IMR-90 (cell line): ENCODE results near the gene ASL. TPM values are rescaled to one million over a fixed set of nuclear protein-coding genes. Genes with fewer than 3 reads are reported as not detected.

Source experiments
- ATAC-seq: fragments of 200-7000 bp; cut with Tn5 transposase; 2 replicates; pipeline ENCODE4 v1.9.1; 2020; ENCODE audit warnings: low read depth, mild to moderate bottlenecking, moderate library complexity
- BruUV-seq: library from RNA; stranded (reverse); fragments of 400-500 nt; replicated peaks from 2 replicates; lab custom pipeline; 2021; lab: Mats Ljungman, UMichigan
- CTCF ChIA-PET: fragments of 300-600 bp; formaldehyde crosslinking; extraction: SDS; loops from one replicate; lab custom pipeline; 2021; ENCODE audit warnings: antibody characterized with exemption; lab: Yijun Ruan, JAX
- POLR2A ChIA-PET: fragments of 300-600 bp; sonication (Branson Sonifier 250); formaldehyde crosslinking; loops from one replicate; lab custom pipeline; 2022; ENCODE audit warnings: antibody characterized with exemption; ENCODE audit not compliant: unreplicated experiment; lab: Charles Lee
- DNase-seq: peaks from one replicate; pipeline ENCODE4 v3.0.0; 2013
- H2AFZ ChIP-seq: replicated peaks from 2 replicates; pipeline ENCODE3; 2013; ENCODE audit warnings: low read length, mild to moderate bottlenecking; ENCODE audit not compliant: poor library complexity
- H2AK5ac ChIP-seq: 2 replicates; pipeline ENCODE4 v1.6.1; 2013; ENCODE audit warnings: low read depth, low read length, inconsistent platforms
- H2AK9ac ChIP-seq: replicated peaks from 2 replicates; pipeline ENCODE3; 2013; ENCODE audit warnings: mild to moderate bottlenecking, low read depth, low read length, moderate library complexity; ENCODE audit not compliant: poor library complexity
- H2BK120ac ChIP-seq: 2 replicates; pipeline ENCODE4 v1.6.1; 2013; ENCODE audit warnings: low read depth, low read length, inconsistent platforms
- H2BK15ac ChIP-seq: 3 replicates; pipeline ENCODE4 v1.6.1; 2013; ENCODE audit warnings: low read depth, low read length, inconsistent platforms
- H2BK20ac ChIP-seq: 2 replicates; pipeline ENCODE4 v1.6.1; 2013; ENCODE audit warnings: low read depth, mild to moderate bottlenecking, inconsistent platforms, low read length, moderate library complexity
- H2BK5ac ChIP-seq: 2 replicates; pipeline ENCODE4 v1.6.1; 2013; ENCODE audit warnings: mild to moderate bottlenecking, low read depth, low read length, inconsistent platforms; ENCODE audit not compliant: poor library complexity, severe bottlenecking
- H3K14ac ChIP-seq: replicated peaks from 2 replicates; pipeline ENCODE4 v1.6.1; 2013; ENCODE audit warnings: low read depth, low read length, inconsistent platforms
- H3K18ac ChIP-seq: 2 replicates; pipeline ENCODE4 v1.6.1; 2013; ENCODE audit warnings: low read depth, low read length, control low read depth
- H3K23ac ChIP-seq: 2 replicates; pipeline ENCODE4 v1.6.1; 2013; ENCODE audit warnings: low read depth, low read length, inconsistent platforms
- H3K27ac ChIP-seq: 2 replicates; pipeline ENCODE4 v1.5.1; 2013; ENCODE audit warnings: mild to moderate bottlenecking, control low read depth, low read length; ENCODE audit not compliant: insufficient read depth
- H3K27me3 ChIP-seq: 2 replicates; pipeline ENCODE4 v1.6.1; 2013; ENCODE audit warnings: low read length; ENCODE audit not compliant: control insufficient read depth, insufficient read depth
- H3K36me3 ChIP-seq: 2 replicates; pipeline ENCODE4 v1.6.1; 2013; ENCODE audit warnings: low read length, mixed read lengths; ENCODE audit not compliant: control insufficient read depth, insufficient read depth
- H3K4ac ChIP-seq: 2 replicates; pipeline ENCODE4 v1.6.1; 2013; ENCODE audit warnings: low read depth, low read length, inconsistent platforms
- H3K4me1 ChIP-seq: 2 replicates; pipeline ENCODE4 v1.6.1; 2013; ENCODE audit warnings: low read length, mixed read lengths; ENCODE audit not compliant: control insufficient read depth, insufficient read depth
- H3K4me2 ChIP-seq: 2 replicates; pipeline ENCODE4 v1.6.1; 2013; ENCODE audit warnings: low read depth, mild to moderate bottlenecking, control low read depth, low read length, moderate library complexity
- H3K4me3 ChIP-seq: 2 replicates; pipeline ENCODE4 v1.5.1; 2013; ENCODE audit warnings: low read depth, mild to moderate bottlenecking, control low read depth, low read length, moderate library complexity; ENCODE audit not compliant: insufficient read depth
- H3K56ac ChIP-seq: 2 replicates; pipeline ENCODE4 v1.6.1; 2013; ENCODE audit warnings: low read length, inconsistent platforms; ENCODE audit not compliant: insufficient read depth; ENCODE audit errors: extremely low read depth
- H3K79me1 ChIP-seq, 2 experiments: 2 replicates each; pipeline ENCODE4 v1.6.1; 2013; ENCODE audit warnings: low read length in 2 of 2, inconsistent platforms in 1 of 2, low read depth in 1 of 2
- H3K9ac ChIP-seq: 2 replicates; pipeline ENCODE4 v1.6.1; 2013; ENCODE audit warnings: low read depth, low read length, control low read depth
- H3K9me1 ChIP-seq: 2 replicates; pipeline ENCODE4 v1.6.1; 2013; ENCODE audit warnings: low read length, inconsistent platforms; ENCODE audit not compliant: insufficient read depth
- H3K9me3 ChIP-seq: 2 replicates; pipeline ENCODE4 v1.6.1; 2013; ENCODE audit warnings: low read length; ENCODE audit not compliant: control insufficient read depth, insufficient read depth
- H4K20me1 ChIP-seq: 2 replicates; pipeline ENCODE4 v1.6.1; 2013; ENCODE audit warnings: low read length, inconsistent platforms; ENCODE audit not compliant: insufficient read depth
- H4K5ac ChIP-seq: 2 replicates; pipeline ENCODE4 v1.6.1; 2013; ENCODE audit warnings: mild to moderate bottlenecking, low read depth, low read length, control low read depth
- H4K8ac ChIP-seq, 2 experiments: 2 replicates each; pipeline ENCODE4 v1.6.1; 2013; ENCODE audit warnings: low read depth in 2 of 2, low read length in 2 of 2, control low read depth in 1 of 2, inconsistent platforms in 1 of 2
- H4K91ac ChIP-seq: 2 replicates; pipeline ENCODE4 v1.6.1; 2013; ENCODE audit warnings: low read depth, low read length, inconsistent platforms; ENCODE audit not compliant: insufficient read depth
- FOS ChIP-seq: fragments of 150-350 bp; IDR thresholded peaks from 2 replicates; pipeline ENCODE4 v1.6.1; 2016; ENCODE audit warnings: low read depth, low read length
- MAZ ChIP-seq: IDR thresholded peaks from 2 replicates; pipeline ENCODE4 v1.6.1; 2012; ENCODE audit warnings: low read depth, mild to moderate bottlenecking, low read length, improper control_type of control experiment, moderate library complexity, borderline replicate concordance
- NFE2L2 ChIP-seq: fragments of 150-350 bp; IDR thresholded peaks from 2 replicates; pipeline ENCODE4 v1.6.1; 2016; ENCODE audit warnings: low read depth, mild to moderate bottlenecking, low read length
- WGBS, 2 experiments: methylation state at CpG; one replicate each; pipeline versions ENCODE4 v1.1.5 to v1.1.7; 2013; ENCODE audit warnings: missing lambda C conversion rate in 2 of 2; ENCODE audit not compliant: insufficient read length in 1 of 2; ENCODE audit errors: extremely low coverage in 2 of 2; 5-methylcytosine and 5-hydroxymethylcytosine counted together
- dilution Hi-C: fragments of 300-500 bp; cut with HindIII; formaldehyde crosslinking; loops from one replicate; pipeline ENCODE4 v1.14.3; 2018; ENCODE audit warnings: low sequenced_read_pairs; ENCODE audit not compliant: unreplicated experiment
- in situ Hi-C: fragments of 300-500 bp; cut with MboI; formaldehyde crosslinking; loops from 3 replicates; pipeline ENCODE4 v1.14.3; 2019; ENCODE audit warnings: low sequenced_read_pairs, inconsistent platforms, mixed read lengths
- intact Hi-C: fragments of 100-400 bp; cut with micrococcal nuclease; formaldehyde crosslinking; loops from 2 replicates; pipeline ENCODE4 v1.10.0; 2022
- polyA plus RNA-seq, 3 experiments: library from polyadenylated mRNA; depleted of rRNA; stranded (reverse); fragments of >200 nt; gene quantifications; 2 replicates each; pipeline ENCODE4 v1.2.3, GENCODE V29; 2012; ENCODE audit warnings: low replicate concordance in 1 of 3
- total RNA-seq: library from RNA; depleted of rRNA; stranded (reverse); fragments of >200 nt; gene quantifications from 2 replicates; pipeline ENCODE4 v1.2.3, GENCODE V29; 2012

The ASL gene
- total and polyA plus RNA-seq, 2 of the 4 experiments (the other 2 are of a cell fraction), result 49.0 to 50.0 TPM

DNA sequence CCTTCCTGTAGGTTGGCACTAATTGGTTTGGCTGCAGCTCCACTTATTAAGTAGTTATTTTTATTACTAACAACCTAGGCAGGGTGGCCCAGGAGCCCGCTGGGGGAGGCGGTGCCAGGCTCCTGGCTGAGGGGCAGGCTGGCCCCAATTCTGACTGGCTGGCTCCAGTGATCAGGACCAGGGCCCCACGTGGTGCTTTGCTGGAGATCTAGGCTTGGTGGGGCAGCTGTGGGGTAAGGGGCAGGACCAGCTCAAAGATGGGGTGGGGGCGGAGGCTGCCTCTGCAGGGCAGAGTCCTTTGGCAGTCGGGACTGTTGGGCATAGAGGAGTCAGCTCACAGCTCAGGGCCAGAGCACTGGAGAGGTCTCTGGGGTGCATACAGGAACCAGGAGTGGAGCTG is 2.4 kb downstream of the ASL start:
- Histone ChIP-seq H3K9ac (no peak overlapping the region), H2AFZ (no peak overlapping the region), H2BK120ac (no peak overlapping the region), H2BK20ac (no peak overlapping the region), H3K4me1 (peaks cover 7% of the 10 kb centered on the region), H4K8ac (no peak overlapping the region), H3K56ac (no peak overlapping the region), H2BK15ac (no peak overlapping the region), H3K36me3 (peaks cover 17% of the 10 kb centered on the region), H3K27ac (no peak overlapping the region), H3K9me3 (no peaks in the 10 kb centered on the region), H3K18ac (no peak overlapping the region), H4K91ac (no peak overlapping the region), H3K4ac (no peak overlapping the region), H2BK5ac (no peak overlapping the region), H4K5ac (no peak overlapping the region), H2AK9ac (peak overlapping the region; percentile 50), H3K23ac (no peak overlapping the region), H4K20me1 (no peaks in the 10 kb centered on the region), H2AK5ac (no peak overlapping the region), H3K79me1 (peaks cover 20 to 40% of the 10 kb centered on the region in 2 experiments), H3K14ac (no peak overlapping the region), H3K27me3 (no peaks in the 10 kb centered on the region), H3K4me2 (no peak overlapping the region; the same call in 1 of the 2 replicates), H3K4me3 (no peak overlapping the region), H3K9me1 (peaks cover 8% of the 10 kb centered on the region)
- dilution Hi-C loops, result no loop called here
- no peak for DNase-seq
- TF ChIP-seq NFE2L2, result no peak
- TF ChIP-seq MAZ, result no peak
- no peak for TF ChIP-seq FOS
- WGBS, 2 experiments, result 93% methylated on average over 4 of the region's 5 CpGs; no CpG with 5 or more reads in 1 of the 2 experiments
- ChIA-PET CTCF (no interaction called here), POLR2A (no interaction called here)
- no TSS peak for BruUV-seq
- intact Hi-C loops, result no loop called here
- in situ Hi-C loops, result no loop called here
- no peak for ATAC-seq
